NAMALWA (cell line): ENCODE results near the gene LCAT.
A peak's percentile ranks its signal among the peaks of the same experiment; 100 is the strongest.

ENCODE experiments used
- DNase-seq: peaks from one replicate; pipeline ENCODE4 v3.0.0-alpha.2; 2015; ENCODE audit warnings: low spot score

LCAT gene

GRCh38 chr16:67909056-67909742, 34.7 kb downstream of the LCAT start:
- no peak for DNase-seq

- DNase-seq = no peak
These were observed 36.3 kb downstream of the LCAT start for GRCh38 chr16:67907397-67908180.

GRCh38 chr16:67902831-67903230, 41.1 kb downstream of the LCAT start:
- DNase-seq = no peak

DNA sequence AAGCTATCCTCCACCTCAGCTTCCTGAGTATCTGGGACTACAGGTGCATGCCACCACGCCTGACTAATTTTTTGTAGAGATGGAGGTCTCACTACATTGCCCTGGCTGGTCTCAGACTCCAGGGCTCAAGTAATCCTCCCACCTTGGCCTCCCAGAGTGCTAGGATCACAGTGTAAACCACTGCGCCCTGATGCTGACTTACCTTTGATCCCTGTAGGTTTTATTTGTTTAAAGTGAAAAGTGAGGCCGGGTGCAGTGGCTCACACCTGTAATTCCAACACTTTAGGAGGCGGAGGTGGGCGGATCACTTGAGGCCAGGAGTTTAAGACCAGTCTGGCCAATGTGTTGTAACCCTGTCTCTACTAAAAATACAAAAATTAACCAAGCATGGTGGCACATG, 42.2 kb downstream of the LCAT start:
- DNase-seq = no peak

DNA sequence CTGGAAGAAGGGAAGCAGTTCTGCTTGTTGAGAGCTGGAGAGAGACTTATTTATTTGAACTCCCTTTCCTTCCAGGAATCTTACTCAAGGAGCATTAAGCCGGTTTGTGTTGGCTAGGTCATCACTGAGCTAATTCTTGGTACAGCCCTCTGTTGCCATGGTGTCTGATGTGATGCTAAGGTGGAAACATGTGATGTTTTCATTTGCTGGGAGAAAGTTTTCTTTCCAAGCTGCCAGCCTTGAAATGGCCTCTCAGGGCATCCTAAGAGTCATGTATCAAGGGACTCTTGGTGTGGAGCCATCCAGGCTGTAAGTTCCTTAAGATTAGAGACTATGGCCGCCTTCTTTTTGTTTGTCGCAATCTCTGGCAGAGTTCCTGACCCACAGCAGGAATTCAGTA, 46.7 kb downstream of the LCAT start:
- DNase-seq = no peak

GRCh38 chr16:67893743-67894399, 50.0 kb downstream of the LCAT start:
- DNase-seq = peak; percentile 31

DNA sequence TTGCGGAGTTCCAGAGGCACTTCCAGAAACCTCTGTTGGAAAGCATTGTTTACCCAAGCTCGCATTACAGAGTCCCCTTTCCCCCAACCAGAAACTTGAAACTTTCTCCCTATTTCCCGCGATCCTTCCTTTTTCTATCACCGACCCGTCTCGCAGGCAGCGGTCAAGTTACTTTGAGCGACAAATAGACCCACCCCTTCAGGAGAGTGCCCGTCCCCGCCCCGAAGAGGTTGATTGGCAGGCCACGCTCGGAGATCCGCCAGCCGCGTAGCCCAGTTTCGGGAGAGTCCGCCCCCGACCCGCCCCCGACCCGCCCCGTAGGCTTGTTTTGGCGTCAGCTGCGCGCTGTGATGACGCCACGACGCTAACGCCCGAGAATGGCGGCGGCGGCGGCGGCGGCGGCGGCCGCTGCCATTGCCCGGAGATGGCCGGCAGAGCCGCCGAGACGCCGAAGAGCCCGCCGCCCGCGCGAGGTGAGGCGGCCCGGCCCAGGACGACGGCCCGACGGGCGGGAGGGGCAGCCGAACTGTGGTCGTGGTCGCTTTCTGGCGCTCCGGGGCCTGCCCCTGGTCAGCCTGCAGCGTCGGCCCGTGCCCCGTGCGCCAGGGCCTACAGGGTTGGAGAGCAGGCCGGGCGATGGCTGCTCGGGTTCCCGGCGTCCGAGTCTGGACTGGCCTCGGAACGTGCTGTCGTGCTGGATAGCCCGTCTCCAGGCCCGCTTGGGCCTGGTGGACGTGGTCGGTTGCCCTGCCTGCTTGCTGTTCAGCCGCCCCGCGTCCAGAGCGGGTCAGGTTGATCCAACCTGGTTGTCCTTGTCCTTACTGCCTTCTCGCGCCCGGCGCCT, 50.8 kb downstream of the LCAT start, which contains the start of gene PSKH1:
PSKH1 (plus strand) TSS at position 356 of the 844 bp plus-strand sequence. CDS start 15,496 bp downstream, outside the sequence.
- peak; percentile 95 for DNase-seq

DNA sequence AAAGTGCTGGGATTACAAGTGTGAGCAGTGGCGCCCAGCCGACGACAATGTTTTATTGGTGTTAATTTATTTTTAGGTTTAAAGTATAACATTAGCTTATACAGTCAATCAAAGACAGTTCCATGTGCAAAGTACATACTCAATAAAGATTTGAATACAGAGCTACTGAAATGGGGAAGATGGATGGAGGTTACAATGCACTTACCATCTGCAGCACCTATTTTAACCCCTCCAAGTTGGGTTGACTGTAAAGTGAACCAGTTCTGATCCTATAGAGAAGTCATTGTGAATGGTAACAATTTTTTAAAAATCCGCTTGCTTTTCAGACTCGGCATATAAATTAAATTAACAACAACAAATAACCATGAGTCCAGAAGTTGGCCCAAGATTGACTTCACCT, 51.5 kb downstream of the LCAT start:
- DNase-seq = peak; percentile 18
